ENCODE results near the gene LRRC56.

DNA sequence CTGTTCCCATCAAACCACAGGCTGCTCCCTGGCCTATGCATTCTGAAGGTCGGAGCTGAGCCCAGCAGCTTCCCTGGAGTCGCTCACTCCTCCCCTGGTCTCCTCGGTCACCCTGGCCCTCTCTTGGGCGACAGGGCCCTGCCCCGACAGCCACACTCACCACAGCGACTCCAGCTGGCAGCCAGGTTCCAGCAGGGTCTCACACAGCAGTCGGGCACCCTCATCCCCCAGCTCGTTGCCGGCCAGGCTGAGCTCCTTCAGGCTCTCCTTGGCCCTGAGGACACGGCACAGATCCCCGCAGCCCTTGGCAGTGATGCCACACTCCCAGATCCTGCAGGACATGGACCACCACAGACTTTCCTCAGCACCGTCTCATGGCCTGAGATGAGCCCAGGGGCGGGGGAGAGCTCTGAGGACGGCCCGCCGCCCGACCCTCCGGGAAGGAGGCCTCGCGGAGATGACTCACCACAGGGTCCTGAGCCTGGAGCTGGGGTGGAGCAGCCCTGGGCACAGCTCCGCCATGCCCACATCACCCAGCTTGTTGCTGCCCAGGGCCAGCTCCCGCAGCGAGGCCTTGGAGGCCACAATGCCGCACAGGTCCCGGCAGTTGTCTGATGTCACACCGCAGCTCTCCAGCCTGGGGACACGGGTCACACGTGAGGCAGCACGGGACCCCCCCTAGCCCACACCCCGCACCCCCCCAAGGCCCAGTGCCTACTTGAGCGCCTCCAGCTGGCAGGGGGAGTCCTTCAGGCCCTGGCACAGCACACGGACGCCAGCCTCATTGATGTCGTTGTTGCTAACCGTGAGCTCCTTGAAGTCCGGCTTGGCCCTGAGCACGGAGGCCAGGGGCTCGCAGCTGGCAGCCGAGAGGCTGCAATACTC, 38.8 kb upstream of the LRRC56 start:
- no peak for TF ChIP-seq BCL11A (tag by site-specific recombination; IDR thresholded peaks at IDR 0.05; ENCODE audit: low read depth)
- TF ChIP-seq, protein P1, sequence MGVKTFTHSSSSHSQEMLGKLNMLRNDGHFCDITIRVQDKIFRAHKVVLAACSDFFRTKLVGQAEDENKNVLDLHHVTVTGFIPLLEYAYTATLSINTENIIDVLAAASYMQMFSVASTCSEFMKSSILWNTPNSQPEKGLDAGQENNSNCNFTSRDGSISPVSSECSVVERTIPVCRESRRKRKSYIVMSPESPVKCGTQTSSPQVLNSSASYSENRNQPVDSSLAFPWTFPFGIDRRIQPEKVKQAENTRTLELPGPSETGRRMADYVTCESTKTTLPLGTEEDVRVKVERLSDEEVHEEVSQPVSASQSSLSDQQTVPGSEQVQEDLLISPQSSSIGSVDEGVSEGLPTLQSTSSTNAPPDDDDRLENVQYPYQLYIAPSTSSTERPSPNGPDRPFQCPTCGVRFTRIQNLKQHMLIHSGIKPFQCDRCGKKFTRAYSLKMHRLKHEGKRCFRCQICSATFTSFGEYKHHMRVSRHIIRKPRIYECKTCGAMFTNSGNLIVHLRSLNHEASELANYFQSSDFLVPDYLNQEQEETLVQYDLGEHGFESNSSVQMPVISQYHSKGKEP (tag by site-specific recombination; IDR thresholded peaks at IDR 0.05) = no peak
- TF ChIP-seq, protein P2, sequence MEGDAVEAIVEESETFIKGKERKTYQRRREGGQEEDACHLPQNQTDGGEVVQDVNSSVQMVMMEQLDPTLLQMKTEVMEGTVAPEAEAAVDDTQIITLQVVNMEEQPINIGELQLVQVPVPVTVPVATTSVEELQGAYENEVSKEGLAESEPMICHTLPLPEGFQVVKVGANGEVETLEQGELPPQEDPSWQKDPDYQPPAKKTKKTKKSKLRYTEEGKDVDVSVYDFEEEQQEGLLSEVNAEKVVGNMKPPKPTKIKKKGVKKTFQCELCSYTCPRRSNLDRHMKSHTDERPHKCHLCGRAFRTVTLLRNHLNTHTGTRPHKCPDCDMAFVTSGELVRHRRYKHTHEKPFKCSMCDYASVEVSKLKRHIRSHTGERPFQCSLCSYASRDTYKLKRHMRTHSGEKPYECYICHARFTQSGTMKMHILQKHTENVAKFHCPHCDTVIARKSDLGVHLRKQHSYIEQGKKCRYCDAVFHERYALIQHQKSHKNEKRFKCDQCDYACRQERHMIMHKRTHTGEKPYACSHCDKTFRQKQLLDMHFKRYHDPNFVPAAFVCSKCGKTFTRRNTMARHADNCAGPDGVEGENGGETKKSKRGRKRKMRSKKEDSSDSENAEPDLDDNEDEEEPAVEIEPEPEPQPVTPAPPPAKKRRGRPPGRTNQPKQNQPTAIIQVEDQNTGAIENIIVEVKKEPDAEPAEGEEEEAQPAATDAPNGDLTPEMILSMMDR (tag by site-specific recombination; IDR thresholded peaks at IDR 0.05) = no peak
- TF ChIP-seq KLF8 (tag by site-specific recombination; IDR thresholded peaks at IDR 0.05) = no peak
- TF ChIP-seq, protein P3, sequence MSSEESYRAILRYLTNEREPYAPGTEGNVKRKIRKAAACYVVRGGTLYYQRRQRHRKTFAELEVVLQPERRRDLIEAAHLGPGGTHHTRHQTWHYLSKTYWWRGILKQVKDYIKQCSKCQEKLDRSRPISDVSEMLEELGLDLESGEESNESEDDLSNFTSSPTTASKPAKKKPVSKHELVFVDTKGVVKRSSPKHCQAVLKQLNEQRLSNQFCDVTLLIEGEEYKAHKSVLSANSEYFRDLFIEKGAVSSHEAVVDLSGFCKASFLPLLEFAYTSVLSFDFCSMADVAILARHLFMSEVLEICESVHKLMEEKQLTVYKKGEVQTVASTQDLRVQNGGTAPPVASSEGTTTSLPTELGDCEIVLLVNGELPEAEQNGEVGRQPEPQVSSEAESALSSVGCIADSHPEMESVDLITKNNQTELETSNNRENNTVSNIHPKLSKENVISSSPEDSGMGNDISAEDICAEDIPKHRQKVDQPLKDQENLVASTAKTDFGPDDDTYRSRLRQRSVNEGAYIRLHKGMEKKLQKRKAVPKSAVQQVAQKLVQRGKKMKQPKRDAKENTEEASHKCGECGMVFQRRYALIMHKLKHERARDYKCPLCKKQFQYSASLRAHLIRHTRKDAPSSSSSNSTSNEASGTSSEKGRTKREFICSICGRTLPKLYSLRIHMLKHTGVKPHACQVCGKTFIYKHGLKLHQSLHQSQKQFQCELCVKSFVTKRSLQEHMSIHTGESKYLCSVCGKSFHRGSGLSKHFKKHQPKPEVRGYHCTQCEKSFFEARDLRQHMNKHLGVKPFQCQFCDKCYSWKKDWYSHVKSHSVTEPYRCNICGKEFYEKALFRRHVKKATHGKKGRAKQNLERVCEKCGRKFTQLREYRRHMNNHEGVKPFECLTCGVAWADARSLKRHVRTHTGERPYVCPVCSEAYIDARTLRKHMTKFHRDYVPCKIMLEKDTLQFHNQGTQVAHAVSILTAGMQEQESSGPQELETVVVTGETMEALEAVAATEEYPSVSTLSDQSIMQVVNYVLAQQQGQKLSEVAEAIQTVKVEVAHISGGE (tag by site-specific recombination; conservative IDR thresholded peaks at IDR 0.05; ENCODE audit: low read depth) = no peak
- no peak for TF ChIP-seq YY1 (tag by site-specific recombination; IDR thresholded peaks at IDR 0.05)
- no peak for TF ChIP-seq ZNF621 (tag by site-specific recombination; IDR thresholded peaks at IDR 0.05)
- TF ChIP-seq SALL2 (tag by site-specific recombination; IDR thresholded peaks at IDR 0.05; ENCODE audit: borderline replicate concordance) = no peak
- TF ChIP-seq ZNF792 (tag by site-specific recombination; IDR thresholded peaks at IDR 0.05) = no peak

All from HEK293 (cell line).